IPS-15b (cell line): ENCODE data around the gene CSHL1.
"Not testable (repeated sequence)": the region's sequence is repeated elsewhere in the genome, so short reads cannot be mapped to it uniquely, and the experiment has no call there.

Experiments used
- H3K27me3 ChIP-seq: one replicate; pipeline ENCODE4 v1.6.1; 2013; ENCODE audit warnings: low read length; ENCODE audit not compliant: control insufficient read depth, insufficient read depth
- H3K36me3 ChIP-seq: one replicate; pipeline ENCODE4 v1.6.1; 2013; ENCODE audit warnings: low read length; ENCODE audit not compliant: control insufficient read depth, insufficient read depth
- H3K4me1 ChIP-seq: one replicate; pipeline ENCODE4 v1.6.1; 2013; ENCODE audit warnings: mild to moderate bottlenecking, low read length; ENCODE audit not compliant: control insufficient read depth, insufficient read depth
- H3K4me3 ChIP-seq: one replicate; pipeline ENCODE4 v1.5.1; 2013; ENCODE audit warnings: low read depth, low read length
- H3K9ac ChIP-seq: one replicate; pipeline ENCODE4 v1.6.1; 2013; ENCODE audit warnings: low read depth, mild to moderate bottlenecking, low read length
- H3K9me3 ChIP-seq: one replicate; pipeline ENCODE4 v1.6.1; 2013; ENCODE audit warnings: mild to moderate bottlenecking, low read length; ENCODE audit not compliant: control insufficient read depth, insufficient read depth

The CSHL1 gene

DNA sequence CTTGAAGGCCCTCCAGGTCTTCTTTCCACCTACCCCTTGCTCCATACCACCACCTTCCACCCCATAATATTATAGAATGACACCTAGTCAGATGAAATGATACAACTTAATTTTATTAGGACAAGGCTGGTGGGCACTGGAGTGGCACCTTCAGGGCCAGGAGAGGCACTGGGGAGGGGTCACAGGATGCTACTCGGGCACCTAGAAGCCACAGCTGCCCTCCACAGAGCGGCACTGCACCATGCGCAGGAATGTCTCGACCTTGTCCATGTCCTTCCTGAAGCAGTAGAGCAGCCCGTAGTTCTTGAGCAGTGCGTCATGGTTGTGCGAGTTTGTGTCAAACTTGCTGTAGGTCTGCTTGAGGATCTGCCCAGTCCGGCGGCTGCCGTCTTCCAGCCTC lies 16.2 kb downstream of the CSHL1 start:
- H3K9ac ChIP-seq, H3K4me1 ChIP-seq, H3K27me3 ChIP-seq, H3K9me3 ChIP-seq, H3K36me3 ChIP-seq, H3K4me3 ChIP-seq: not testable (repeated sequence)

DNA sequence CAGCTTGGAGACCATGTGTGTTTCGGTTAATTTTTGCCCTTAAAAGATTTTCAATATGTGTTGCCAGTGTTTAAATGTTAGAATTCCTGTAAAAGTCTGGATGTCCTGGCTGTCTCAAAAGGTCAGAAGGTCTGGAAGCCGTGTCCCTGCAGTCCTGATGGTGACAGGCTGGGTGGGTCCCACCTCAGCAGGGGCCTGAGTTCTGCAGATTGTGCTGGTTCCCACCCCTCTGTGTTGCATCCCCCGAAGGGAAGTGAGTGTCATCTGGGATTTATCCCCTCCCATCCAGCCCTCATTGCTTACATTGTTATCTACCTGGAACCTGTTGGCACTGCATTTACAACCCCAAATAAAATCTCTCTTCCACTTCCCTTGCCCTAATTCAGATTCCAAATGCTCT lies 17.0 kb downstream of the CSHL1 start:
- not testable (repeated sequence) for H3K27me3 ChIP-seq, H3K9me3 ChIP-seq, H3K9ac ChIP-seq, H3K4me1 ChIP-seq, H3K4me3 ChIP-seq, H3K36me3 ChIP-seq

GRCh38 chr17:63892316-63893037 lies 18.6 kb downstream of the CSHL1 start:
- not testable (repeated sequence) for H3K9me3 ChIP-seq, H3K9ac ChIP-seq, H3K4me1 ChIP-seq, H3K4me3 ChIP-seq, H3K36me3 ChIP-seq, H3K27me3 ChIP-seq

DNA sequence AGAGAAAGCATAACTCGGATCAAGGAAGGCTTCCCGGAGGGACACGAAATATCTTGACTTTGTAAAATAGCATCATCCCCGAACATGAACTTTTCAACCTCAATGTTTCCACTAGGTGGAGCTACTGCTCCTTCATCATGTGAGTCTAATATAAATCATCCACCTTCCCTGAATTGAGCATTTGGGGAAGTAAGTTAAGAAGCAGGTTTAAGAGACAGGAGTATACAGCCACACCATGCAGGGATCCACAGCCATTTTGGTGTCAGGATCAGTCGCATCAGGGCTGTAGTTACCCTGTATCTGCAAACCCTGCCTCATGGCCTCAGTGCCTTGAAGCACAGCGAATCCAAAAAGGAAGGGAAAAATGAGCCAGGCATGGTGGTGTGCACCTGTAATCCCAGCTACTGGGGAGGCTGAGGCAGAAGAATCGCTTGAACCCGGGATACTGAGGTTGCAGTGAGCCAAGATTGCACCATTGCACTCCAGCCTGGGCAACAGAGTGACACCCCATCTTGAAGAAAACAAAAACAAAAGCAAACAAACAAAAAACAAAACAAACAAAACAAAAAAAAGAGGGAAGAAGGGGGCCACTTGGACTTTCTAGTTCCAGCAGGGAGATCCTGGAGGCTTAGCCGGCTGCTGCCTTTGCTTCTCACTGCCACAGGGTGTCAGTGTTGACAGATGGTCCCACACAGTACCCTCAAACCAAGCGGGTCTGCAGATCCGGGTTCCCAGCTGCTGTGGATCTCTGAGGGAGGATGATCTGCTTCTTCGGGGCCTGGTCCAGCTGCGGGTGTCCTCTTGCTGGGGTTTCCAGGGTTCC lies 21.8 kb downstream of the CSHL1 start:
- not testable (repeated sequence) for H3K4me1 ChIP-seq, H3K36me3 ChIP-seq, H3K27me3 ChIP-seq, H3K4me3 ChIP-seq, H3K9ac ChIP-seq, H3K9me3 ChIP-seq

GRCh38 chr17:63885119-63885518 lies 25.9 kb downstream of the CSHL1 start:
- H3K9me3 ChIP-seq, H3K4me3 ChIP-seq, H3K36me3 ChIP-seq, H3K9ac ChIP-seq, H3K27me3 ChIP-seq: not testable (repeated sequence)
- H3K4me1 ChIP-seq, result peaks cover 10% of the 10 kb centered on the region

DNA sequence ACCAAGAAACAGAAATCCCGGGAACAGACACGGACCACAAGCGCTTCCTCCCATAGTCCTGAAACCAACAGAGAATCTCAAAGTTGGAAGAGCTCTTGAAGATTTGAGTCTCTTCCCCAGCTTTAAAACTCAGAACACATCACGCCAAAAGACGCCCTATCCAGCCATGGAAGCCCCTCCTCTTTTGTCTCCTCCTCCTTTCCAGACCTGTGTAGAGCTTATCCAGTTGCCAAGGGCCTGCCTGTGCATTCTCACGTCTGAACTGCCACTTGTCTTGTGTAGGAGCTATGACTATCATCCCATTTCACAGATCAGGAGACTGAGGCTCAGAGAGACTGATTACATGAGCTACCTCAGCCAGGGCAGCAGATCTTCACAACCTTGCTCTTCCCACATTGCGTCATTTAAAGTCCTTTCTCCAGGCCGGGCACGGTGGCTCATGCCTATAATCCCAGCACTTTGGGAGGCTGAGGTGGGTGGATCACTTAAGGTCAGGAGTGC lies 28.4 kb downstream of the CSHL1 start:
- H3K27me3 ChIP-seq, H3K9ac ChIP-seq, H3K36me3 ChIP-seq, H3K4me3 ChIP-seq, H3K9me3 ChIP-seq: not testable (repeated sequence)
- peaks cover 10% of the 10 kb centered on the region for H3K4me1 ChIP-seq

DNA sequence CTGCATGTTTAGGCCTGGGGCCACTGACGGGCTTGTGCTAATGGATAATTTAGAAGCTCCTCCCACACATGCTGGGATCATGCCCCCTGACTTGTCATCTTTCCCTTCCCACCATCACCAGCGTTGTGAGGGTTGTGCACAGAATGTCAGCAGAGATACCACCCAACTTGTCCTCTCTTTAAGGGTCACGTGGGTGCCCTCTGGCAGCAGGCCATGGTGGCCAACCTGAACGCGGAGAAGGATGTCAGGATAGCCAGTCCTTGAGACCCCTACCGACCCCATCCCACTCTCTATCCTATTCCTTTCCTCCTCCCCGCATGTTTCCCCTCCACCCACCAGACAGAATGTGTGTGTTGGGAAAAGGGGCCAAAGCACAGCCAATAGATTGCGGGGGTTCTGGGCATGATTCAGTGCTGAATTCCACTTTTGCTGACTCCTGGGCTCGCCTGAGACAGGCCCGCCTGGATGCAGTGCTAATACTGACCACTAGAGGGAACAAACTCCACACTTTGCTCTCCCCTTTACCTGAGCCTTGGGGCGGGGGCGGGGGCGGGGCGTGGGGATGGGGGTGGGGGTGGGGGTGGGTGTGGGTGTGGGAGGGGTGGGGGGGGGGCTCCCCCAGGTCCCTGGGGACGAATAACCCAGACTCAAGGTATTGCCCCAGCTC lies 29.0 kb downstream of the CSHL1 start, which contains the start of gene GH2:
TSS of gene GH2 (minus strand) at position 10 of the 667 bp plus-strand sequence. CDS start 143 bp downstream, outside the sequence.
- no peaks in the 10 kb centered on the region for H3K9me3 ChIP-seq
- H3K36me3 ChIP-seq, result no peaks in the 10 kb centered on the region
- no peaks in the 10 kb centered on the region for H3K27me3 ChIP-seq
- peaks cover 10% of the 10 kb centered on the region for H3K4me1 ChIP-seq
- peak within 1 kb of the TSS; percentile 4 for H3K4me3 ChIP-seq
- no peak within 1 kb of the TSS for H3K9ac ChIP-seq

- H3K4me1 ChIP-seq, result peaks cover 10% of the 10 kb centered on the region
- H3K27me3 ChIP-seq, H3K9ac ChIP-seq, H3K9me3 ChIP-seq, H3K36me3 ChIP-seq: not testable (repeated sequence)
- peak overlapping the region; percentile 4 for H3K4me3 ChIP-seq
Measured at GRCh38 chr17:63881337-63881736, 29.7 kb downstream of the CSHL1 start.

GRCh38 chr17:63880706-63881105 lies 30.4 kb downstream of the CSHL1 start:
- Histone ChIP-seq H3K9me3 (no peaks in the 10 kb centered on the region), H3K27me3 (no peaks in the 10 kb centered on the region), H3K4me3 (no peak overlapping the region), H3K9ac (no peak overlapping the region), H3K36me3 (no peaks in the 10 kb centered on the region), H3K4me1 (peaks cover 10% of the 10 kb centered on the region)

GRCh38 chr17:63878413-63878812 lies 32.6 kb downstream of the CSHL1 start:
- H3K9ac ChIP-seq, H3K9me3 ChIP-seq, H3K27me3 ChIP-seq, H3K4me3 ChIP-seq, H3K36me3 ChIP-seq: not testable (repeated sequence)
- peaks cover 10% of the 10 kb centered on the region for H3K4me1 ChIP-seq

- H3K4me3 ChIP-seq, H3K9me3 ChIP-seq, H3K36me3 ChIP-seq, H3K27me3 ChIP-seq, H3K9ac ChIP-seq, H3K4me1 ChIP-seq: not testable (repeated sequence)
Measured at GRCh38 chr17:63874693-63875092, 36.4 kb downstream of the CSHL1 start.
